ENCODE measurements around the gene BRD2. TPM values are rescaled to one million over a fixed set of nuclear protein-coding genes. Genes with fewer than 3 reads are reported as not detected.

BRD2 gene
- total RNA-seq, 1 experiment from 2014 or later = 252 TPM

GRCh38 chr6:33021917-33022316, 53.5 kb downstream of the BRD2 start:
- H3K9me3 Mint-ChIP-seq = no peaks in the 10 kb centered on the region; a peak in 1 of 5 replicates
- Histone ChIP-seq H3K23me2 (ENCODE audit: insufficient read length, low read depth, low read length, poor library complexity, severe bottlenecking) (no peaks in the 10 kb centered on the region), H3K56ac (ENCODE audit: insufficient read length, low read depth, low read length) (no peak overlapping the region), H3K79me1 (ENCODE audit: insufficient read depth, low read depth, low read length, poor library complexity, severe bottlenecking) (no peaks in the 10 kb centered on the region), H3K9me3 (ENCODE audit: control insufficient read depth, low read depth, low read length) (no peaks in the 10 kb centered on the region), H3K27ac (ENCODE audit: insufficient read length, low read depth, low read length) (no peak overlapping the region), H2AFZ (ENCODE audit: low read length) (no peak overlapping the region), H3K18ac (ENCODE audit: insufficient read length, low read depth, low read length) (no peak overlapping the region), H4K91ac (ENCODE audit: insufficient read length, low read depth, low read length) (no peak overlapping the region), H4K8ac (replicated peaks; ENCODE audit: insufficient read length, low read depth, low read length) (no peak overlapping the region), H2BK120ac (ENCODE audit: low read depth, low read length, poor library complexity, severe bottlenecking) (no peak overlapping the region), H3K9ac (ENCODE audit: extremely low read depth, insufficient read length, low read length) (no peak overlapping the region), H3K4me2 (ENCODE audit: insufficient read depth, insufficient read length, low read length) (no peak overlapping the region), H3T11ph (ENCODE audit: low read length) (no peak overlapping the region), H3K4ac (ENCODE audit: low read depth, low read length) (no peak overlapping the region), H3K23ac (ENCODE audit: insufficient read length, low read depth, low read length) (no peak overlapping the region), H2BK12ac (ENCODE audit: insufficient read length, low read depth, low read length) (no peak overlapping the region), H2AK5ac (ENCODE audit: insufficient read length, low read length) (no peak overlapping the region), H2BK5ac (ENCODE audit: insufficient read length, low read length) (no peak overlapping the region), H3K4me1 (ENCODE audit: insufficient read depth, low read length) (no peaks in the 10 kb centered on the region), H3K14ac (ENCODE audit: insufficient read depth, low read length) (no peak overlapping the region; the same call in 1 of the 2 replicates), H2BK20ac (ENCODE audit: low read depth, low read length, poor library complexity, severe bottlenecking) (no peak overlapping the region), H2BK15ac (ENCODE audit: low read depth, low read length) (no peak overlapping the region), H4K5ac (ENCODE audit: insufficient read length, low read depth, low read length) (no peak overlapping the region), H4K20me1 (ENCODE audit: control insufficient read depth, insufficient read depth, insufficient read length) (no peaks in the 10 kb centered on the region), H3K79me2 (ENCODE audit: insufficient read depth, low read length) (no peaks in the 10 kb centered on the region), H3K27me3 (ENCODE audit: insufficient read depth, low read length) (no peaks in the 10 kb centered on the region)
- no CpG with 5 or more reads among the region's 11 CpGs for WGBS (ENCODE audit: extremely low coverage, insufficient read length, low lambda C conversion rate)
- no peak for TF ChIP-seq CTCF (conservative IDR thresholded peaks at IDR 0.05)
- no peak overlapping the region for H3K27ac Mint-ChIP-seq
- peaks cover 0 to 4% of the 10 kb centered on the region in 2 experiments; a peak in 2 of 4 replicates for H3K4me1 Mint-ChIP-seq
- H3K4me3 Mint-ChIP-seq = no peak overlapping the region
- no peak for DNase-seq
- H3K27me3 Mint-ChIP-seq (ENCODE audit: low read depth) = peaks cover 17% of the 10 kb centered on the region
- H3K36me3 Mint-ChIP-seq (ENCODE audit: insufficient read depth in 1 of 3, low read depth in 3 of 3) = no peaks in the 10 kb centered on the region; a peak in 1 of 7 replicates
